Epithelial cell of proximal tubule (primary cell): ENCODE results near the gene SCNN1B. TPM values are rescaled to one million over a fixed set of nuclear protein-coding genes. Genes with fewer than 3 reads are reported as not detected.

Experiments
- DNase-seq: peaks from one replicate; pipeline ENCODE4 v3.0.0-alpha.2; 2011; ENCODE audit warnings: low read depth
- H3K4me3 ChIP-seq: 2 replicates; pipeline ENCODE4 v1.5.1; 2011; ENCODE audit warnings: low read depth, mild to moderate bottlenecking, low read length
- CTCF ChIP-seq: conservative IDR thresholded peaks from 2 replicates; pipeline ENCODE4 v1.5.1; 2012; ENCODE audit warnings: low read depth, mild to moderate bottlenecking, low read length
- total RNA-seq: library from RNA; depleted of rRNA; stranded (reverse); fragments of >200 nt; gene quantifications from 2 replicates; pipeline ENCODE4 v1.2.3, GENCODE V29; 2015

Gene SCNN1B
- total RNA-seq, 1 donor from 2014 or later = 0.17 TPM

GRCh38 chr16:23330583-23331249 lies 28.6 kb downstream of the SCNN1B start:
- H3K4me3 ChIP-seq = no peak overlapping the region
- no peak for DNase-seq
- no peak for TF ChIP-seq CTCF

- TF ChIP-seq CTCF = no peak
- H3K4me3 ChIP-seq = no peak overlapping the region
- DNase-seq = no peak
Observed at GRCh38 chr16:23333034-23333579, 31.0 kb downstream of the SCNN1B start.

- no peak for DNase-seq
- no peak overlapping the region for H3K4me3 ChIP-seq
- no peak for TF ChIP-seq CTCF
Observed at GRCh38 chr16:23333831-23334456, 31.8 kb downstream of the SCNN1B start.

- no peak for DNase-seq
- no peak for TF ChIP-seq CTCF
- no peak overlapping the region for H3K4me3 ChIP-seq
Observed at GRCh38 chr16:23334457-23334853, 32.4 kb downstream of the SCNN1B start.

GRCh38 chr16:23334950-23335349 lies 32.8 kb downstream of the SCNN1B start:
- no peak for TF ChIP-seq CTCF
- H3K4me3 ChIP-seq = no peak overlapping the region
- DNase-seq = no peak

GRCh38 chr16:23337836-23338550 lies 35.9 kb downstream of the SCNN1B start:
- no peak overlapping the region for H3K4me3 ChIP-seq
- no peak for TF ChIP-seq CTCF
- DNase-seq = no peak
